Stimulated activated CD4-positive, alpha-beta T cell treated with anti-CD3 and anti-CD28 coated beads, Interleukin-2, amount 100 ng/mL, for 4 hours (primary cell): ENCODE data around the gene PDPR.
"Not testable (repeated sequence)": the region's sequence is repeated elsewhere in the genome, so short reads cannot be mapped to it uniquely, and the experiment has no call there.

Source experiments
- DNase-seq: peaks from one replicate; pipeline ENCODE4 v3.0.0-alpha.2; 2020; ENCODE audit warnings: low read depth

Gene PDPR

GRCh38 chr16:70128844-70129243, 14.7 kb downstream of the PDPR start:
- DNase-seq, result not testable (repeated sequence)

GRCh38 chr16:70135796-70136195, 21.7 kb downstream of the PDPR start:
- DNase-seq, result not testable (repeated sequence)

- DNase-seq, result not testable (repeated sequence)
These were observed 22.5 kb downstream of the PDPR start for GRCh38 chr16:70136595-70136994.

DNA sequence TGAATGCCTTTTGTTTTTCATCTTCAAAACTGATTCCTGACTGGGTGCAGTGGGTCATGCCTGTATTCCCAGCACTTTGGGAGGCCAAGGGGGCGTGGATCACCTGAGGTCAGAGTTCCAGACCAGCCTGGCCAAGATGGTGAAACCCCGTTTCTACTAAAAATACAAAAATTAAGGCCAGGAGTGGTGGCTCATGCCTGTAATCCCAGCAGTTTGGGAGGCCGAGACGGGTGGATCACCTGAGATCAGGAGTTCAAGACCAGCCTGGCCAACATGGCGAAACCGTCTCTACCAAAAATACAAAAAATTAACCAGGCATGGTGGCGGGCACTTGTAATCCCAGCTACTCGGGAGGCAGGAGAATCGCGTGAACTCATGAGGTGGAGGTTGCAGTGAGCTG, 28.6 kb downstream of the PDPR start:
- DNase-seq, result not testable (repeated sequence)

- DNase-seq, result not testable (repeated sequence)
These were observed 29.2 kb downstream of the PDPR start for GRCh38 chr16:70143231-70143895.

- not testable (repeated sequence) for DNase-seq
These were observed 33.7 kb downstream of the PDPR start for GRCh38 chr16:70147853-70148252.

GRCh38 chr16:70148453-70148852, 34.3 kb downstream of the PDPR start:
- DNase-seq, result not testable (repeated sequence)

DNA sequence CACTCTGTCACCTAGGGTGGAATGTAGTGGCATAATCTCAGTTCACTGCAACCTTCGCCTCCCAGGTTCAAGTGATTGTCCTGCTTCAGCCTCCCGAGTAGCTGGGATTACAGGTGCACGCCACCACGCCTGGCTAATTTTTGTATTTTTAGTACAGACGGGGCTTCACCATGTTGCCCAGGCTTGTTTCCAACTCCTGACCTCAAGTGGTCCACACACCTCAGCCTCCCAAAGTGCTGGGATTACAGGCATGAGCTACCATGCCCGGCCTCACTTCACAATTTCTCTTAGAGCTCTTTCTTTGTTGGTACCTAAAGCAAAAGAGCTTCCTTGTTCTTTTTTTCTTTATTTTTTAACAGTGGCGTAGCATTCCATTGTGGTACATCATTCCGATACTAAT, 35.2 kb downstream of the PDPR start:
- DNase-seq, result not testable (repeated sequence)

GRCh38 chr16:70151391-70151790, 37.3 kb downstream of the PDPR start:
- DNase-seq, result no peak

DNA sequence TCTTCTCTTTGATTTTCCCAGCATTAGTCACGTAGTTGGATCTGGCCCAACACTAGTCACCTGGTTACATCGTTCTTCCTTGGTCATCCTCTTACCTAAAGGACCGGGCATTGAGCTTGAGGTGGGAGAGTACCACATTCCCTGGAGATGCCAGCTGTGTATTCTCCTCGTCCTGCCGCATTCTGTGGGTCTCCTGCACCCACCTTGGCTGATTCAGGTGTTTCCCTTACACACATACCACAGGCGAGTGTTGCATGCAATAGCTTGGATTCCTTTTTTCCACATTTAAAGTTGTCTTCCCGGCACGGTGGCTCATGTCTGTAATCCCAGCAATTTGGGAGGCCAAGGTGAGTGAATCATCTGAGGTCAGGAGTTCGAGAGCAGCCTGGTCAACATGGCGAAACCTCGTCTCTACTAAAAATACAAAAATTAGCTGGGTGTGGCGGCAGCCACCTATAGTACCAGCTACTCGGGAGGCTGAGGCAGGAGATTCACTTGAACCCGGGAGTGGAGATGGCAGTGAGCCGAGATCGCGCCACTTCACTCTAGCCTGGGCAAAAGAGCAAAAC, 37.9 kb downstream of the PDPR start:
- DNase-seq, result no peak

GRCh38 chr16:70152578-70153302, 38.6 kb downstream of the PDPR start:
- no peak for DNase-seq

DNA sequence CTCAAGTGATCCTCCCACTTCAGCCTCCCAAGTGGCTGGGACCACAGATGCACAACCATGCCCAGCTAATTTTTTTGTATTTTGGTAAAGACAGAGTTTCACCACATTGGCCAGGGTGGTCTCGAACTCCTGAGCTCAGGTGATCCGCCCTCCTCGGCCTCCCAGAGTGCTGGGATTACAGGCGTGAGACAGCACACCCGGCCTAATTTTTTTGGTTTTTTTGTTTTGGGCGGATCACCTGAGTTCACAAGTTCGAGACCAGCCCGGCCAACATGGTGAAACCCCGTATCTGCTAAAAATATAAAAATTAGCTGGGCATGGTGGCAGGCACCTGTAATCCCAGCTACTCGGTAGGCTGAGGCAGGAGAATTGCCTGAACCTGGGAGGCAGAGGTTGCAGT, 40.6 kb downstream of the PDPR start:
- DNase-seq, result not testable (repeated sequence)

GRCh38 chr16:70156207-70156978, 42.3 kb downstream of the PDPR start:
- no peak for DNase-seq

- DNase-seq, result no peak
These were observed 43.0 kb downstream of the PDPR start for GRCh38 chr16:70157105-70157476.

GRCh38 chr16:70157477-70158260, 43.5 kb downstream of the PDPR start:
- no peak for DNase-seq

- no peak for DNase-seq
These were observed 44.3 kb downstream of the PDPR start for GRCh38 chr16:70158261-70158939.

DNA sequence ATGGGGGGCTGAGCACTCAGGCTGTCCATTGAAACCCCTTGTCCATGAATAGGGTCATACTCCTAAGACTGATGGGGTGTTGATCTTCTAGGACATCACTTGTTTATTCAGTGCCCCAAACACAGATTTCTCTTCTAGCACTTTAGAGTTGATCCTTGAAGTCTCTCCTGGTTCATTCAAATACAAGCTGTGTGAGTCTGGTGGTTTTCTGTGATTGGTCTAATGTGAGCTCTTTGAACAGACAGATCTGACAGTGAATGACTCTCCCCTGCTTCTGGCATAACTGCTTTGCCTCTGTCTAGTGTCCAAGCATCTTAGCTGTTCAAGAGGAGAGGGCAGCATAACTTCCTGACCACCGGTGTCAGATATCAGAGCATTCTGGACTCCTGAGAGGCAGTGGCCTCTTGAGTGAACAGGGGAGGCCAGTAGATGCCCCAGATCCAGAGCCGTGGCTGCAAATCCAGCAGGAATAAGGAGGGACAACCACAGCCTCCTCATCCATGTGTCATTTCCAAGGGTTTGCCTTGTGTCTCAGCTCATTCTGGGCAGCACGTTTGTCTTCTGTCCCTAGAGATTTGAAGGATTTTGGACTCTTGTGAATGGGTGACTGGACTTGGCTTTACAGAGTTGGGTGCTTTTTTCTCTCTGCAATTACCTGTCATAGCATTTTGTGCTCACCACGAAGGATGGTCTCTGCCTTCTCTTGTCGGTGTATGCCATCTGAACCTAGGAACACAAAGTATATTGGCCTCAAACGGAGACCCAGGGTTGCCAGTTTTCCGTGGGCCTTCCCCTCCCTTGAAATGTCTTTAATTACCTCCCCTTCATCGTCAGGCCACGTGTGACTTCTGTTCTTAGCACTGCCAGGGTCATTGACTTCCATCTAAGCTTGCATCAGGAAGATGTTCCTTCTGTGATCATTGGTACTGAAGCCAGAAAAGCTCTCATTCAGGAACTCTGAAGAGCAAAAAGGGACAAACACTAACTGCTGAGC, 45.5 kb downstream of the PDPR start:
- DNase-seq, result no peak

GRCh38 chr16:70160388-70160787, 46.3 kb downstream of the PDPR start:
- no peak for DNase-seq

- no peak for DNase-seq
These were observed 46.7 kb downstream of the PDPR start for GRCh38 chr16:70160821-70161220.

GRCh38 chr16:70161350-70161749, 47.2 kb downstream of the PDPR start:
- no peak for DNase-seq
